ENCODE results near the gene PDCD11.

GRCh38 chr10:103416436-103417147, 20.2 kb downstream of the PDCD11 start:
- TF ChIP-seq CTCF (IDR thresholded peaks at IDR 0.05), result peak; percentile 49 to 65 (median 60)
- TF ChIP-seq POLR2A (IDR thresholded peaks at IDR 0.05), result no peak

Measured in esophagus squamous epithelium (tissue), 4 donors.